Endothelial cell (in vitro differentiated cells): ENCODE measurements around the gene ACACA. TPM values are rescaled to one million over a fixed set of nuclear protein-coding genes. Genes with fewer than 3 reads are reported as not detected.
A peak's percentile ranks its signal among the peaks of the same experiment; 100 is the strongest.

Experiments
- DNase-seq: peaks from one replicate; pipeline ENCODE4 v3.0.0; 2021; ENCODE audit warnings: low spot score
- H3K27ac Mint-ChIP-seq: one replicate; pipeline ENCODE4 v1.8.0; 2021; ENCODE audit warnings: mixed read lengths, inconsistent platforms; ENCODE audit not compliant: unreplicated experiment
- H3K27me3 Mint-ChIP-seq: one replicate; pipeline ENCODE4 v1.8.0; 2021; ENCODE audit warnings: mild to moderate bottlenecking, moderate library complexity, mixed read lengths, inconsistent platforms; ENCODE audit not compliant: unreplicated experiment
- H3K36me3 Mint-ChIP-seq: one replicate; pipeline ENCODE4 v1.8.0; 2021; ENCODE audit warnings: mild to moderate bottlenecking, low read depth, mixed read lengths, inconsistent platforms; ENCODE audit not compliant: unreplicated experiment
- H3K4me1 Mint-ChIP-seq: one replicate; pipeline ENCODE4 v1.8.0; 2021; ENCODE audit warnings: mild to moderate bottlenecking, mixed read lengths, inconsistent platforms; ENCODE audit not compliant: unreplicated experiment
- H3K4me3 Mint-ChIP-seq: one replicate; pipeline ENCODE4 v1.8.0; 2021; ENCODE audit warnings: mild to moderate bottlenecking, mixed read lengths, inconsistent platforms; ENCODE audit not compliant: unreplicated experiment
- H3K9me3 Mint-ChIP-seq: one replicate; pipeline ENCODE4 v1.8.0; 2021; ENCODE audit warnings: mixed read lengths, inconsistent platforms; ENCODE audit not compliant: unreplicated experiment
- CTCF ChIP-seq: fragments of 200-600 bp; sonication (generic); IDR thresholded peaks from one replicate; pipeline ENCODE4 v1.5.0; 2021; ENCODE audit warnings: antibody characterized with exemption; ENCODE audit not compliant: unreplicated experiment
- total RNA-seq: library from RNA; stranded (reverse); fragmentation: NEBNext Ultra II Directional; extraction: Animal tissue kit (Norgen Biotek cat#: 25700); gene quantifications from one replicate; pipeline ENCODE4 v1.2.1, GENCODE V29; 2021; ENCODE audit not compliant: unreplicated experiment

The ACACA gene
- total RNA-seq, 1 donor from 2014 or later = 91.5 TPM

GRCh38 chr17:37225465-37225864, 181.2 kb downstream of the ACACA start:
- peaks cover 26% of the 10 kb centered on the region for H3K4me1 Mint-ChIP-seq
- TF ChIP-seq CTCF = no peak
- H3K27me3 Mint-ChIP-seq = no peaks in the 10 kb centered on the region
- no peaks in the 10 kb centered on the region for H3K9me3 Mint-ChIP-seq
- no peak overlapping the region for H3K4me3 Mint-ChIP-seq
- DNase-seq = no peak
- H3K36me3 Mint-ChIP-seq = peaks cover 6% of the 10 kb centered on the region
- peak overlapping the region; percentile 6 for H3K27ac Mint-ChIP-seq

- no peak for DNase-seq
- peak overlapping the region; percentile 22 for H3K27ac Mint-ChIP-seq
- TF ChIP-seq CTCF = no peak
- H3K36me3 Mint-ChIP-seq = no peaks in the 10 kb centered on the region
- no peaks in the 10 kb centered on the region for H3K9me3 Mint-ChIP-seq
- H3K4me3 Mint-ChIP-seq = no peak overlapping the region
- H3K4me1 Mint-ChIP-seq = peaks cover 36% of the 10 kb centered on the region
- H3K27me3 Mint-ChIP-seq = peaks cover 1% of the 10 kb centered on the region
Measured at GRCh38 chr17:37221865-37222264, 184.8 kb downstream of the ACACA start.

- peaks cover 1% of the 10 kb centered on the region for H3K27me3 Mint-ChIP-seq
- peaks cover 24% of the 10 kb centered on the region for H3K4me1 Mint-ChIP-seq
- peak; percentile 34 for DNase-seq
- H3K9me3 Mint-ChIP-seq = no peaks in the 10 kb centered on the region
- H3K36me3 Mint-ChIP-seq = no peaks in the 10 kb centered on the region
- no peak for TF ChIP-seq CTCF
- no peak overlapping the region for H3K4me3 Mint-ChIP-seq
- H3K27ac Mint-ChIP-seq = peak overlapping the region; percentile 91
Measured at GRCh38 chr17:37220607-37220953, 186.1 kb downstream of the ACACA start.

GRCh38 chr17:37219876-37220606, 186.6 kb downstream of the ACACA start:
- no peak for DNase-seq
- H3K9me3 Mint-ChIP-seq = no peaks in the 10 kb centered on the region
- peaks cover 19% of the 10 kb centered on the region for H3K4me1 Mint-ChIP-seq
- peak overlapping the region; percentile 10 for H3K4me3 Mint-ChIP-seq
- peaks cover 1% of the 10 kb centered on the region for H3K27me3 Mint-ChIP-seq
- peak overlapping the region; percentile 91 for H3K27ac Mint-ChIP-seq
- TF ChIP-seq CTCF = no peak
- H3K36me3 Mint-ChIP-seq = no peaks in the 10 kb centered on the region

- no peak overlapping the region for H3K27ac Mint-ChIP-seq
- peaks cover 3% of the 10 kb centered on the region for H3K36me3 Mint-ChIP-seq
- H3K4me3 Mint-ChIP-seq = no peak overlapping the region
Measured at GRCh38 chr17:37218849-37219248, 187.8 kb downstream of the ACACA start.

More at GRCh38 chr17:37218849-37219248, 187.8 kb downstream of the ACACA start:
- Mint-ChIP-seq H3K4me1 (peaks cover 17% of the 10 kb centered on the region), H3K27me3 (peaks cover 3% of the 10 kb centered on the region), H3K9me3 (no peaks in the 10 kb centered on the region)
- no peak for DNase-seq
- TF ChIP-seq CTCF = no peak
